Measurements from ENCODE around the gene TRMT61B.

The TRMT61B gene

GRCh38 chr2:28855977-28856376 lies 14.1 kb downstream of the TRMT61B start:
- no peak for DNase-seq (ENCODE audit: low read depth)

GRCh38 chr2:28855193-28855592 lies 14.9 kb downstream of the TRMT61B start:
- DNase-seq (ENCODE audit: low read depth), result no peak

- no peak for DNase-seq (ENCODE audit: low read depth)
These were observed 28.1 kb downstream of the TRMT61B start for GRCh38 chr2:28842042-28842441.

GRCh38 chr2:28838971-28839370 lies 31.1 kb downstream of the TRMT61B start:
- no peak for DNase-seq (ENCODE audit: low read depth)

GRCh38 chr2:28835781-28836180 lies 34.3 kb downstream of the TRMT61B start:
- no peak for DNase-seq (ENCODE audit: low read depth)

- no peak for DNase-seq (ENCODE audit: low read depth)
These were observed 36.2 kb downstream of the TRMT61B start for GRCh38 chr2:28833740-28834470.

- no peak for DNase-seq (ENCODE audit: low read depth)
These were observed 41.7 kb downstream of the TRMT61B start for GRCh38 chr2:28828382-28828781.

- no peak for DNase-seq (ENCODE audit: low read depth)
These were observed 45.2 kb downstream of the TRMT61B start for GRCh38 chr2:28824870-28825269.

GRCh38 chr2:28824207-28824606 lies 45.9 kb downstream of the TRMT61B start:
- no peak for DNase-seq (ENCODE audit: low read depth)

- DNase-seq (ENCODE audit: low read depth), result no peak
These were observed 48.1 kb downstream of the TRMT61B start for GRCh38 chr2:28822036-28822435.

- DNase-seq (ENCODE audit: low read depth), result peak; percentile 53
These were observed 48.7 kb downstream of the TRMT61B start for GRCh38 chr2:28821295-28821958.

- DNase-seq (ENCODE audit: low read depth), result no peak
These were observed 52.1 kb downstream of the TRMT61B start for GRCh38 chr2:28818053-28818452.

GRCh38 chr2:28810384-28811285 lies 59.5 kb downstream of the TRMT61B start, which contains the start of gene SPDYA:
Gene SPDYA (plus strand): TSS chr2:28810834. CDS start chr2:28816015, 5,181 bp downstream.
- peak; percentile 72 for DNase-seq (ENCODE audit: low read depth)

GRCh38 chr2:28809927-28810326 lies 60.2 kb downstream of the TRMT61B start:
- DNase-seq (ENCODE audit: low read depth), result no peak

- no peak for DNase-seq (ENCODE audit: low read depth)
These were observed 67.1 kb downstream of the TRMT61B start for GRCh38 chr2:28802975-28803429.

- no peak for DNase-seq (ENCODE audit: low read depth)
These were observed 68.4 kb downstream of the TRMT61B start for GRCh38 chr2:28801726-28802125.
